SK-N-MC (cell line): ENCODE measurements around the gene TMTC1.

Experiments
- EZH2 ChIP-seq: fragments of 200-600 bp; sonication (generic); IDR thresholded peaks from one replicate; pipeline ENCODE4 v1.6.1; 2017; ENCODE audit warnings: antibody characterized with exemption
- FOXP2 ChIP-seq: optimal IDR thresholded peaks from 2 replicates; pipeline ENCODE3; 2011; ENCODE audit warnings: mild to moderate bottlenecking, moderate library complexity; ENCODE audit not compliant: insufficient read depth; ENCODE audit errors: extremely low read length, control extremely low read depth
- POLR2AphosphoS5 ChIP-seq: IDR thresholded peaks from 2 replicates; pipeline ENCODE4 v1.6.1; 2012; ENCODE audit warnings: mild to moderate bottlenecking, low read depth, low read length, borderline replicate concordance

DNA sequence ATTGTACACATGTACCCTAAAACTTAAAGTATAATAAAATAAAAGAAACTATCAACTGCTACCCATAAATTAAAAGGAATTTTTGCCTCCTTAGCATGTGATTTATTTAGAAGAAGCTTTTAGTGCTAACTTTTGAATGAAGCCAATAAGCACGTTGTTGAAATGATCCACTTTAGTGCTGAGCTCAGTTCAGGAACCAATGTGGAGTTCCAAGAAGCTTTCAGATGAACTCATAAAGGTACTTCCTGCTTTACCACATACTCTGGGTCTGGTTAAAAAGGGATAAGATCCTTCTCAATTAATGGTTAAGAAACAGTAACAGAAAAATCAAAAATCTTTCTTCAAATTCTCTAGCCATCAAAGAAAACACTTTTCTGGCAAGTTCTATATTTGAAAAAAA is 39.4 kb downstream of the TMTC1 start:
- no peak for TF ChIP-seq EZH2
- TF ChIP-seq POLR2AphosphoS5 = no peak
- TF ChIP-seq FOXP2 = no peak
